ENCODE data around the gene ATP8B3.
"Not testable (repeated sequence)": the region's sequence is repeated elsewhere in the genome, so short reads cannot be mapped to it uniquely, and the experiment has no call there.

ATP8B3 gene

GRCh38 chr19:1804858-1805257, 7.2 kb downstream of the ATP8B3 start:
- FAIRE-seq (no peak), DNase-seq (ENCODE audit: extremely low spot score, insufficient read length, low read depth) (no peak)

- no peak for FAIRE-seq
- DNase-seq (ENCODE audit: extremely low spot score, insufficient read length, low read depth), result no peak
Observed at GRCh38 chr19:1799695-1800342, 12.3 kb downstream of the ATP8B3 start.

- FAIRE-seq; DNase-seq (ENCODE audit: extremely low spot score, insufficient read length, low read depth): not testable (repeated sequence)
Observed at GRCh38 chr19:1797313-1797712, 14.8 kb downstream of the ATP8B3 start.

GRCh38 chr19:1796395-1797142, 15.5 kb downstream of the ATP8B3 start:
- DNase-seq (ENCODE audit: extremely low spot score, insufficient read length, low read depth) (no peak), FAIRE-seq (no peak)

GRCh38 chr19:1794424-1795172, 17.5 kb downstream of the ATP8B3 start:
- DNase-seq (ENCODE audit: extremely low spot score, insufficient read length, low read depth), result no peak
- FAIRE-seq, result no peak

- no peak for FAIRE-seq
- DNase-seq (ENCODE audit: extremely low spot score, insufficient read length, low read depth), result no peak
Observed at GRCh38 chr19:1791879-1792278, 20.2 kb downstream of the ATP8B3 start.

- FAIRE-seq (no peak), DNase-seq (ENCODE audit: extremely low spot score, insufficient read length, low read depth) (no peak)
Observed at GRCh38 chr19:1790054-1790792, 21.9 kb downstream of the ATP8B3 start.

GRCh38 chr19:1789261-1790041, 22.6 kb downstream of the ATP8B3 start:
- DNase-seq (ENCODE audit: extremely low spot score, insufficient read length, low read depth), result no peak
- FAIRE-seq, result no peak

- FAIRE-seq, result no peak
- DNase-seq (ENCODE audit: extremely low spot score, insufficient read length, low read depth), result no peak
Observed at GRCh38 chr19:1787116-1787515, 25.0 kb downstream of the ATP8B3 start.

- FAIRE-seq, result no peak
Observed at GRCh38 chr19:1786668-1787067, 25.4 kb downstream of the ATP8B3 start.

GRCh38 chr19:1785310-1785709, 26.8 kb downstream of the ATP8B3 start:
- FAIRE-seq, result no peak

More at GRCh38 chr19:1786668-1787067, 25.4 kb downstream of the ATP8B3 start:
- DNase-seq (ENCODE audit: extremely low spot score, insufficient read length, low read depth), result no peak

GRCh38 chr19:1783874-1784273, 28.2 kb downstream of the ATP8B3 start:
- FAIRE-seq (no peak), DNase-seq (ENCODE audit: extremely low spot score, insufficient read length, low read depth) (no peak)

More at GRCh38 chr19:1785310-1785709, 26.8 kb downstream of the ATP8B3 start:
- no peak for DNase-seq (ENCODE audit: extremely low spot score, insufficient read length, low read depth)

GRCh38 chr19:1783354-1783753, 28.7 kb downstream of the ATP8B3 start:
- FAIRE-seq, result no peak

GRCh38 chr19:1782521-1782920, 29.6 kb downstream of the ATP8B3 start:
- no peak for FAIRE-seq
- DNase-seq (ENCODE audit: extremely low spot score, insufficient read length, low read depth), result no peak

More at GRCh38 chr19:1783354-1783753, 28.7 kb downstream of the ATP8B3 start:
- DNase-seq (ENCODE audit: extremely low spot score, insufficient read length, low read depth), result no peak

GRCh38 chr19:1780272-1780958, 31.7 kb downstream of the ATP8B3 start:
- FAIRE-seq (no peak), DNase-seq (ENCODE audit: extremely low spot score, insufficient read length, low read depth) (no peak)

GRCh38 chr19:1779574-1779973, 32.5 kb downstream of the ATP8B3 start:
- DNase-seq (ENCODE audit: extremely low spot score, insufficient read length, low read depth), result no peak
- no peak for FAIRE-seq

- DNase-seq (ENCODE audit: extremely low spot score, insufficient read length, low read depth) (no peak), FAIRE-seq (no peak)
Observed at GRCh38 chr19:1777149-1777548, 34.9 kb downstream of the ATP8B3 start.

- DNase-seq (ENCODE audit: extremely low spot score, insufficient read length, low read depth), result no peak
Observed at GRCh38 chr19:1776606-1777147, 35.4 kb downstream of the ATP8B3 start.

More at GRCh38 chr19:1776606-1777147, 35.4 kb downstream of the ATP8B3 start:
- FAIRE-seq, result no peak

Data from GM18507 (cell line).